Trophoblast cell (in vitro differentiated cells and primary cell): ENCODE results near the gene IMMP2L.
"Not testable (repeated sequence)": the region's sequence is repeated elsewhere in the genome, so short reads cannot be mapped to it uniquely, and the experiment has no call there.

Experiments used
- DNase-seq, 2 donors: peaks; one replicate each; pipeline ENCODE4 v3.0.0-alpha.2; 2016
- H2AFZ ChIP-seq: 2 replicates; pipeline ENCODE4 v1.6.1; 2013; ENCODE audit warnings: low read length, moderate library complexity, mild to moderate bottlenecking; ENCODE audit not compliant: insufficient read depth, poor library complexity
- H2AK5ac ChIP-seq: 2 replicates; pipeline ENCODE4 v1.6.1; 2013; ENCODE audit warnings: mild to moderate bottlenecking, low read length
- H2BK120ac ChIP-seq: 2 replicates; pipeline ENCODE4 v1.6.1; 2013; ENCODE audit warnings: low read length, mild to moderate bottlenecking, moderate library complexity; ENCODE audit not compliant: insufficient read depth, poor library complexity
- H2BK12ac ChIP-seq: 2 replicates; pipeline ENCODE4 v1.6.1; 2013; ENCODE audit warnings: mild to moderate bottlenecking, low read length, moderate library complexity
- H2BK5ac ChIP-seq: 2 replicates; pipeline ENCODE4 v1.6.1; 2013; ENCODE audit warnings: low read length, low read depth, moderate library complexity, mild to moderate bottlenecking; ENCODE audit not compliant: poor library complexity
- H3K14ac ChIP-seq: 2 replicates; pipeline ENCODE4 v1.6.1; 2013; ENCODE audit warnings: mild to moderate bottlenecking, low read length
- H3K18ac ChIP-seq: 2 replicates; pipeline ENCODE4 v1.6.1; 2013; ENCODE audit warnings: mild to moderate bottlenecking, low read length
- H3K23ac ChIP-seq: 2 replicates; pipeline ENCODE4 v1.6.1; 2013; ENCODE audit warnings: low read length
- H3K27ac ChIP-seq: 2 replicates; pipeline ENCODE4 v1.5.1; 2013; ENCODE audit warnings: low read depth, mild to moderate bottlenecking, inconsistent platforms, low read length, moderate library complexity
- H3K27me3 ChIP-seq: 2 replicates; pipeline ENCODE4 v1.6.1; 2013; ENCODE audit warnings: inconsistent platforms, mild to moderate bottlenecking, low read length, moderate library complexity; ENCODE audit not compliant: insufficient read depth
- H3K36me3 ChIP-seq, 2 experiments: 1 replicate in 1 of 2; 2 replicates in 1 of 2; pipeline ENCODE4 v1.6.1; 2013; ENCODE audit warnings: low read length in 2 of 2, mild to moderate bottlenecking in 2 of 2, moderate library complexity in 1 of 2; ENCODE audit not compliant: insufficient read depth in 2 of 2, control insufficient read depth in 1 of 2
- H3K4ac ChIP-seq: 2 replicates; pipeline ENCODE4 v1.6.1; 2013; ENCODE audit warnings: low read depth, mild to moderate bottlenecking, low read length, moderate library complexity
- H3K4me1 ChIP-seq, 2 experiments: 1 replicate in 1 of 2; 2 replicates in 1 of 2; pipeline ENCODE4 v1.6.1; 2013; ENCODE audit warnings: low read length in 2 of 2, mild to moderate bottlenecking in 2 of 2, moderate library complexity in 1 of 2; ENCODE audit not compliant: insufficient read depth in 2 of 2, control insufficient read depth in 1 of 2
- H3K4me2 ChIP-seq: 2 replicates; pipeline ENCODE4 v1.6.1; 2013; ENCODE audit warnings: inconsistent platforms, mild to moderate bottlenecking, low read length, moderate library complexity
- H3K4me3 ChIP-seq: 2 replicates; pipeline ENCODE4 v1.5.1; 2013; ENCODE audit warnings: mild to moderate bottlenecking, low read depth, low read length, inconsistent platforms
- H3K79me1 ChIP-seq: one replicate; pipeline ENCODE4 v1.6.1; 2013; ENCODE audit warnings: low read length
- H3K79me2 ChIP-seq: 2 replicates; pipeline ENCODE4 v1.6.1; 2013; ENCODE audit warnings: low read length, mild to moderate bottlenecking; ENCODE audit not compliant: control insufficient read depth, insufficient read depth, poor library complexity
- H3K9ac ChIP-seq: 2 replicates; pipeline ENCODE4 v1.6.1; 2013; ENCODE audit warnings: mild to moderate bottlenecking, low read length
- H3K9me3 ChIP-seq: 2 replicates; pipeline ENCODE4 v1.6.1; 2013; ENCODE audit warnings: low read depth, mild to moderate bottlenecking, control low read depth, inconsistent platforms, low read length; ENCODE audit not compliant: insufficient read depth
- H4K12ac ChIP-seq: 2 replicates; pipeline ENCODE4 v1.6.1; 2013; ENCODE audit warnings: low read depth, mild to moderate bottlenecking, low read length, moderate library complexity
- H4K8ac ChIP-seq: 2 replicates; pipeline ENCODE4 v1.6.1; 2013; ENCODE audit warnings: low read depth, mild to moderate bottlenecking, low read length, moderate library complexity
- H4K91ac ChIP-seq: one replicate; pipeline ENCODE4 v1.6.1; 2013; ENCODE audit warnings: low read depth, mild to moderate bottlenecking, low read length, moderate library complexity
- WGBS: extraction: QIAGEN DNeasy Blood & Tissue Kit; methylation state at CpG from one replicate; pipeline ENCODE4 v1.1.7; 2013; ENCODE audit warnings: missing lambda C conversion rate; ENCODE audit not compliant: insufficient read length, insufficient coverage; ENCODE audit errors: extremely low coverage; 5-methylcytosine and 5-hydroxymethylcytosine counted together

The IMMP2L gene

GRCh38 chr7:111581207-111581606 lies 18.9 kb upstream of the IMMP2L start:
- H3K14ac ChIP-seq, DNase-seq, H2BK12ac ChIP-seq, H4K91ac ChIP-seq, H3K9me3 ChIP-seq, H3K79me2 ChIP-seq, H2AFZ ChIP-seq, H3K18ac ChIP-seq, H3K36me3 ChIP-seq, H2BK120ac ChIP-seq, H3K4me3 ChIP-seq, H3K4ac ChIP-seq, H4K12ac ChIP-seq, H3K4me1 ChIP-seq, H4K8ac ChIP-seq, H2BK5ac ChIP-seq, H3K4me2 ChIP-seq, H3K9ac ChIP-seq, H3K79me1 ChIP-seq, H3K27ac ChIP-seq, H3K27me3 ChIP-seq, H2AK5ac ChIP-seq, H3K23ac ChIP-seq: not testable (repeated sequence)
- no CpG with 5 or more reads among the region's 7 CpGs for WGBS

DNA sequence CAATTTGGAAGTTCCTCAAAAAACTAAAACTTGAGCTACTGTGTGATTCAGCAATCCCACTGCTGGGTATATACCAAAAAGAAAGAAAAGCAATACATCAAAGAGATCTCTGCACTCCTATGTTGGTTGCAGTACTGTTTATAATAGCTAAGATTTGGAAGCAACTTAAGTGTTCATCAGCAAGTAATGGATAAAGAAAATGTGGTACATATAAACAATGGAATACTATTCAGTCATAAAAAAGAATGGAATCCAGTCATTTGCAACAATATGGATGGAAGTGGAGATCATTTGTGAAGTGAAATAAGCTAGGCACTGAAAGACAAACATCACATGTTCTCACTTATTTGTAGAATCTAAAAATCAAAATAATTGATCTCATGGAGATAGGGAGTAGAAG lies 16.5 kb upstream of the IMMP2L start:
- Histone ChIP-seq H3K27me3 (no peaks in the 10 kb centered on the region), H3K4me3 (no peak overlapping the region), H3K4me2 (no peak overlapping the region)

GRCh38 chr7:111571720-111572119 lies 9.4 kb upstream of the IMMP2L start:
- Histone ChIP-seq H2BK120ac (no peak overlapping the region), H3K79me2 (no peaks in the 10 kb centered on the region), H2AFZ (no peak overlapping the region), H4K12ac (no peak overlapping the region), H3K9me3 (peaks cover 7% of the 10 kb centered on the region), H4K8ac (no peak overlapping the region), H3K27me3 (no peaks in the 10 kb centered on the region), H3K27ac (no peak overlapping the region), H3K4me2 (no peak overlapping the region), H3K4ac (no peak overlapping the region), H2BK5ac (no peak overlapping the region), H3K18ac (no peak overlapping the region), H3K36me3 (no peaks in the 10 kb centered on the region), H3K4me3 (no peak overlapping the region), H2AK5ac (no peak overlapping the region), H3K23ac (no peak overlapping the region), H3K79me1 (no peaks in the 10 kb centered on the region), H2BK12ac (no peak overlapping the region), H4K91ac (no peak overlapping the region), H3K14ac (no peak overlapping the region), H3K4me1 (no peaks in the 10 kb centered on the region), H3K9ac (no peak overlapping the region)
- WGBS, result no CpG with 5 or more reads among the region's 5 CpGs
- no peak for DNase-seq

More for the DNA sequence above, 16.5 kb upstream of the IMMP2L start:
- H3K27ac ChIP-seq, result no peak overlapping the region
- no peak overlapping the region for H4K12ac ChIP-seq
- no peak overlapping the region for H3K9ac ChIP-seq
- no peaks in the 10 kb centered on the region for H3K9me3 ChIP-seq
- no peak overlapping the region for H2BK5ac ChIP-seq
- no peak for DNase-seq
- no peak overlapping the region for H2AFZ ChIP-seq
- no peaks in the 10 kb centered on the region for H3K36me3 ChIP-seq
- no peak overlapping the region for H4K91ac ChIP-seq
- no peak overlapping the region for H3K23ac ChIP-seq
- no peaks in the 10 kb centered on the region for H3K79me2 ChIP-seq
- H4K8ac ChIP-seq, result no peak overlapping the region
- H2BK120ac ChIP-seq, result no peak overlapping the region
- no peak overlapping the region for H2BK12ac ChIP-seq
- no peaks in the 10 kb centered on the region for H3K79me1 ChIP-seq
- no peak overlapping the region for H3K4ac ChIP-seq
- no peak overlapping the region for H3K14ac ChIP-seq
- H2AK5ac ChIP-seq, result no peak overlapping the region
- H3K4me1 ChIP-seq, result no peaks in the 10 kb centered on the region
- no peak overlapping the region for H3K18ac ChIP-seq

GRCh38 chr7:111568870-111569462 lies 6.7 kb upstream of the IMMP2L start:
- Histone ChIP-seq H3K14ac (no peak overlapping the region), H3K9me3 (peaks cover 7% of the 10 kb centered on the region), H3K9ac (no peak overlapping the region), H3K36me3 (no peaks in the 10 kb centered on the region), H3K79me1 (no peaks in the 10 kb centered on the region), H3K4me3 (no peak overlapping the region), H2AK5ac (no peak overlapping the region), H4K91ac (no peak overlapping the region), H3K4me2 (no peak overlapping the region), H4K8ac (no peak overlapping the region), H2BK12ac (no peak overlapping the region), H3K4ac (no peak overlapping the region), H3K27me3 (no peaks in the 10 kb centered on the region), H4K12ac (no peak overlapping the region), H3K4me1 (no peaks in the 10 kb centered on the region), H2AFZ (no peak overlapping the region), H3K18ac (no peak overlapping the region), H3K23ac (no peak overlapping the region), H3K27ac (no peak overlapping the region), H2BK120ac (no peak overlapping the region), H2BK5ac (no peak overlapping the region), H3K79me2 (no peaks in the 10 kb centered on the region)
- WGBS, result no CpG with 5 or more reads among the region's 1 CpG
- DNase-seq, result no peak
